LHCN-M2 (cell line): Measurements from ENCODE around the gene TCF12. TPM values are rescaled to one million over a fixed set of nuclear protein-coding genes. Genes with fewer than 3 reads are reported as not detected.
"Not testable (repeated sequence)": the region's sequence is repeated elsewhere in the genome, so short reads cannot be mapped to it uniquely, and the experiment has no call there.

Experiments
- DNase-seq: peaks from one replicate; pipeline ENCODE4 v3.0.0-alpha.2; 2012; ENCODE audit warnings: low read depth
- total RNA-seq: library from RNA; depleted of rRNA; stranded (reverse); fragments of >200 nt; gene quantifications from 2 replicates; pipeline ENCODE4 v1.2.3, GENCODE V29; 2014

TCF12 gene
- total RNA-seq, 1 experiment from 2014 or later = 111 TPM

GRCh38 chr15:56915888-56916287, 2.6 kb upstream of the TCF12 start:
- no peak for DNase-seq

GRCh38 chr15:56916825-56917477, 1.5 kb upstream of the TCF12 start:
- DNase-seq = no peak

- DNase-seq = no peak
These were observed 795 bp upstream of the TCF12 start for GRCh38 chr15:56917652-56918045.

GRCh38 chr15:56919031-56919608, 676 bp downstream of the TCF12 start:
- DNase-seq = peak; percentile 59

GRCh38 chr15:56919609-56920366, 1.3 kb downstream of the TCF12 start:
- DNase-seq = peak; percentile 36

- DNase-seq = no peak
These were observed 1.9 kb downstream of the TCF12 start for GRCh38 chr15:56920367-56920627.

- no peak for DNase-seq
These were observed 4.7 kb downstream of the TCF12 start for GRCh38 chr15:56923174-56923591.

GRCh38 chr15:56927816-56928215, 9.4 kb downstream of the TCF12 start:
- DNase-seq = no peak

- DNase-seq = peak; percentile 55
These were observed 11.0 kb downstream of the TCF12 start for GRCh38 chr15:56929399-56929798.

- peak; percentile 43 for DNase-seq
These were observed 11.5 kb downstream of the TCF12 start for GRCh38 chr15:56929933-56930332.

- DNase-seq = no peak
These were observed 12.3 kb downstream of the TCF12 start for GRCh38 chr15:56930669-56931313.

GRCh38 chr15:56931639-56932508, 13.4 kb downstream of the TCF12 start:
- DNase-seq = no peak

- not testable (repeated sequence) for DNase-seq
These were observed 14.0 kb downstream of the TCF12 start for GRCh38 chr15:56932509-56932868.

- DNase-seq = no peak
These were observed 15.0 kb downstream of the TCF12 start for GRCh38 chr15:56933410-56933809.

- DNase-seq = no peak
These were observed 15.4 kb downstream of the TCF12 start for GRCh38 chr15:56933811-56934210.

- DNase-seq = no peak
These were observed 15.8 kb downstream of the TCF12 start for GRCh38 chr15:56934269-56934668.

GRCh38 chr15:56936929-56937328, 18.5 kb downstream of the TCF12 start:
- no peak for DNase-seq

GRCh38 chr15:56939257-56939656, 20.8 kb downstream of the TCF12 start:
- no peak for DNase-seq

- no peak for DNase-seq
These were observed 21.9 kb downstream of the TCF12 start for GRCh38 chr15:56940388-56940787.

- no peak for DNase-seq
These were observed 23.7 kb downstream of the TCF12 start for GRCh38 chr15:56942118-56942517.

- peak; percentile 40 for DNase-seq
These were observed 25.0 kb downstream of the TCF12 start for GRCh38 chr15:56943403-56943802.

- no peak for DNase-seq
These were observed 26.0 kb downstream of the TCF12 start for GRCh38 chr15:56944485-56944884.
